K562 (cell line): Measurements from ENCODE around the gene SLC25A51. TPM values are rescaled to one million over a fixed set of nuclear protein-coding genes. Genes with fewer than 3 reads are reported as not detected.

ENCODE experiments used
- CCNT2 ChIP-seq: IDR thresholded peaks from 2 replicates; pipeline ENCODE4 v1.6.1; 2011; ENCODE audit warnings: borderline replicate concordance, low read depth, mild to moderate bottlenecking, moderate library complexity, mixed read lengths, low read length; ENCODE audit not compliant: insufficient read length; ENCODE audit errors: extremely low read depth
- HINFP ChIP-seq: fragments of 450-650 bp; conservative IDR thresholded peaks from 2 replicates; pipeline ENCODE4 v1.6.1; 2016; ENCODE audit warnings: missing genetic modification characterization, low read depth, mild to moderate bottlenecking, control low read depth, missing compliant biosample characterization
- HLTF ChIP-seq: fragments of 450-650 bp; IDR thresholded peaks from 2 replicates; pipeline ENCODE4 v1.6.1; 2016
- KDM4B ChIP-seq, 2 experiments: fragments of 450-650 bp in 1 of 2; sonication (generic) in 1 of 2; IDR thresholded peaks; 2 replicates each; pipeline ENCODE4 v1.6.1; 2016 to 2017; ENCODE audit warnings: borderline replicate concordance in 2 of 2, antibody characterized with exemption in 1 of 2, low read depth in 1 of 2, mild to moderate bottlenecking in 1 of 2
- KHSRP ChIP-seq: fragments of 450-650 bp; IDR thresholded peaks from 2 replicates; pipeline ENCODE4 v1.6.1; 2017
- MAFF ChIP-seq: IDR thresholded peaks from 2 replicates; pipeline ENCODE4 v1.6.1; 2012; ENCODE audit warnings: low read length, improper control_type of control experiment
- NR2C1 ChIP-seq, 2 experiments: fragments of 450-650 bp; IDR thresholded peaks; 2 replicates each; pipeline ENCODE4 v1.6.1; 2017; ENCODE audit warnings: mild to moderate bottlenecking in 2 of 2, antibody characterized with exemption in 1 of 2, inconsistent platforms in 1 of 2, missing compliant biosample characterization in 1 of 2, missing genetic modification characterization in 1 of 2
- POLR2A ChIP-seq: fragments of 450-650 bp; conservative IDR thresholded peaks from 2 replicates; pipeline ENCODE4 v1.6.1; 2016
- SRSF7 ChIP-seq: fragments of 200-400 bp; formaldehyde crosslinking; optimal IDR thresholded peaks from 2 replicates; pipeline ENCODE3; 2017; ENCODE audit warnings: mild to moderate bottlenecking, low read depth, low read length
- TCF3 ChIP-seq: sonication (generic); formaldehyde crosslinking; IDR thresholded peaks from 2 replicates; pipeline ENCODE4 v1.4.0; 2020; ENCODE audit warnings: mild to moderate bottlenecking, missing genetic modification reagents
- TRIM24 ChIP-seq, 2 experiments: fragments of 450-650 bp; IDR thresholded peaks; 2 replicates each; pipeline ENCODE4 v1.6.1; 2016
- XRCC4 ChIP-seq: IDR thresholded peaks from one replicate; pipeline ENCODE4 v1.6.1; 2011; ENCODE audit not compliant: insufficient read depth, insufficient read length; ENCODE audit errors: extremely low read depth
- ZFX ChIP-seq: sonication (generic); formaldehyde crosslinking; IDR thresholded peaks from 2 replicates; pipeline ENCODE4 v1.8.0; 2022; ENCODE audit warnings: mild to moderate bottlenecking, missing genetic modification reagents, moderate library complexity
- ZNF12 ChIP-seq: sonication (generic); formaldehyde crosslinking; IDR thresholded peaks from 2 replicates; pipeline ENCODE4 v1.4.0; 2020; ENCODE audit warnings: mild to moderate bottlenecking, missing genetic modification reagents
- ZNF124 ChIP-seq: sonication (generic); formaldehyde crosslinking; IDR thresholded peaks from 2 replicates; pipeline ENCODE4 v1.8.1; 2022; ENCODE audit warnings: missing genetic modification reagents
- polyA plus RNA-seq, 8 experiments: library from polyadenylated mRNA; depleted of rRNA in 4 of 8; stranded (reverse) in 5 of 8; unstranded in 3 of 8; fragments of >200 nt; fragmentation: Nextera tagmentation in 2 of 8; fragmentation: Illumina TruSeq in 1 of 8; extraction: Ambion mirVana in 2 of 8; extraction: Trizol in 1 of 8; gene quantifications; 2 replicates each; pipeline versions ENCODE4 v1.2.1 to v1.2.3, GENCODE V29; 2011 to 2014; ENCODE audit warnings: inconsistent platforms in 1 of 8, missing spikeins in 1 of 8
- total RNA-seq, 7 experiments: library from RNA; depleted of rRNA in 6 of 7; stranded (reverse); fragments of >200 nt in 6 of 7; fragmentation: Illumina TruSeq in 2 of 7; extraction: Trizol in 2 of 7; gene quantifications; 2 replicates each; pipeline versions ENCODE4 v1.2.1 to v1.2.3, GENCODE V29; 2011 to 2021; ENCODE audit warnings: low replicate concordance in 1 of 7
- TF ChIP-seq, protein P1 (sequence below): IDR thresholded peaks from 2 replicates; pipeline ENCODE4 v1.6.1; 2014; ENCODE audit warnings: antibody characterized with exemption
- TF ChIP-seq, protein P2 (sequence below): fragments of 450-650 bp; IDR thresholded peaks from 2 replicates; pipeline ENCODE4 v1.6.1; 2017; ENCODE audit warnings: mild to moderate bottlenecking, moderate library complexity
- TF ChIP-seq, protein P3 (sequence below): fragments of 250-450 bp; sonication (Bioruptor Pico); IDR thresholded peaks from 2 replicates; pipeline ENCODE4 v1.5.0; 2021; ENCODE audit warnings: mild to moderate bottlenecking, borderline replicate concordance
- TF ChIP-seq, protein P4 (sequence below): sonication (generic); formaldehyde crosslinking; IDR thresholded peaks from 2 replicates; pipeline ENCODE4 v1.8.1; 2022; ENCODE audit warnings: missing genetic modification reagents

Gene SLC25A51
- total and polyA plus RNA-seq, 9 of the 15 experiments (the other 6 are each of a cell fraction or from before 2014, with no cell fraction given) = 9.1 to 40.7 (median 24.5) TPM

DNA sequence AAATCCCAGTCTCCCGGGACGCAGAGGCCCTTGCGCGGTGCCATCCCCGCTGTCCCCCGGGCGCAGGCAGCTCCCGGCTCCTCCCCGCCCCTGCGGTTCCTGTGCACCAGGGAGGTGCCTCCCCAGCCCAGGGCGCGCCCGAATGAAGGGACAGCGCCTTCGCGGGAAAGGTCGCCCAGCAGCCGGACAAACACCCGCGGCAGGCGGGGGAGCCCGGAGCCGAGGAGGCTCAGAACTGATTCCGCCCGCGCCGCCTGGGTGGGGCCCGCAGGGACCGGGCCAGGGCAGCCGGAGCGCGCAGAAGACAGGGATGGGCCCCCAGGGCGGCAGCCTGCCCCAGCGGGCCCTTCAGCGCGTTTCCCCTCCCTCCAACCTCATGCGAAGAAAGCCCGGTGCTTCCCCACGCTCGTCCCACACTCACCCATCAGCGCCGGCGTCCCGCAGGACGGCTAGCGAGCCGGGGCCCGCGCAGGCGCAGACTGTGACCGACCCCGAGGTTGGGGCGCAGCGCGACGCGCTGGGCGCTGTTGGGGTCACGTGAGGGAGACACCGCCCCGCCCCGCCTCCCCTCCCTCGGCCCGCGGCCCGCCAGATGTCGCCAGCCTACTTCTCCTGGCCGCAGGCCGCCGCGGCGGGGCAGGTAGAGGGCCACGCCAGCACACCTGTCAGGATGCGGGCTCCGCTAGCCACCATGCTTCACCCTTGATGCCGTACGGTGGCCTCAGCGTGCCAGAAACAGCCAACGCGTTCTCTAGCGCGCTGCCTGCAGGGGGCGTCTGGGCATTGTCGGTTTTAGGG is at the start of gene SLC25A51 (continued):
- TF ChIP-seq KDM4B (IDR thresholded peaks at IDR 0.05; ENCODE audit: borderline replicate concordance in 2 of 2, low read depth in 1 of 2) (0 out of 4 replicates have a peak, but pooled peaks of 1 of the 2 experiments have one; percentile 85), SRSF7 (no peak), TRIM24 (IDR thresholded peaks at IDR 0.05) (peak in 1 of 2 experiments; percentile 77; a peak in 2 of 4 replicates), NR2C1 (IDR thresholded peaks at IDR 0.05) (peak; percentile 86), NR2C1 (tag; IDR thresholded peaks at IDR 0.05) (peak; percentile 86), XRCC4 (no peak), KHSRP (no peak), CCNT2 (peak; percentile 85), ZNF124 (CRISPR knock-in tag) (0 out of 2 replicates have a peak, but pooled peaks have one; percentile 81), ZNF12 (0 out of 2 replicates have a peak, but pooled peaks have one; percentile 22), HINFP (tag) (no peak), POLR2A (peak; percentile 83), MAFF (no peak), ZFX (peak; percentile 99), HLTF (0 out of 2 replicates have a peak, but pooled peaks have one; percentile 8), TCF3 (peak; percentile 51)
- TF ChIP-seq, protein P1, sequence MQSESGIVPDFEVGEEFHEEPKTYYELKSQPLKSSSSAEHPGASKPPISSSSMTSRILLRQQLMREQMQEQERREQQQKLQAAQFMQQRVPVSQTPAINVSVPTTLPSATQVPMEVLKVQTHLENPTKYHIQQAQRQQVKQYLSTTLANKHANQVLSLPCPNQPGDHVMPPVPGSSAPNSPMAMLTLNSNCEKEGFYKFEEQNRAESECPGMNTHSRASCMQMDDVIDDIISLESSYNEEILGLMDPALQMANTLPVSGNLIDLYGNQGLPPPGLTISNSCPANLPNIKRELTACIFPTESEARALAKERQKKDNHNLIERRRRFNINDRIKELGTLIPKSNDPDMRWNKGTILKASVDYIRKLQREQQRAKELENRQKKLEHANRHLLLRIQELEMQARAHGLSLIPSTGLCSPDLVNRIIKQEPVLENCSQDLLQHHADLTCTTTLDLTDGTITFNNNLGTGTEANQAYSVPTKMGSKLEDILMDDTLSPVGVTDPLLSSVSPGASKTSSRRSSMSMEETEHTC = peak; percentile 68
- TF ChIP-seq, protein P2, sequence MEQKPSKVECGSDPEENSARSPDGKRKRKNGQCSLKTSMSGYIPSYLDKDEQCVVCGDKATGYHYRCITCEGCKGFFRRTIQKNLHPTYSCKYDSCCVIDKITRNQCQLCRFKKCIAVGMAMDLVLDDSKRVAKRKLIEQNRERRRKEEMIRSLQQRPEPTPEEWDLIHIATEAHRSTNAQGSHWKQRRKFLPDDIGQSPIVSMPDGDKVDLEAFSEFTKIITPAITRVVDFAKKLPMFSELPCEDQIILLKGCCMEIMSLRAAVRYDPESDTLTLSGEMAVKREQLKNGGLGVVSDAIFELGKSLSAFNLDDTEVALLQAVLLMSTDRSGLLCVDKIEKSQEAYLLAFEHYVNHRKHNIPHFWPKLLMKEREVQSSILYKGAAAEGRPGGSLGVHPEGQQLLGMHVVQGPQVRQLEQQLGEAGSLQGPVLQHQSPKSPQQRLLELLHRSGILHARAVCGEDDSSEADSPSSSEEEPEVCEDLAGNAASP = no peak
- TF ChIP-seq, protein P3, sequence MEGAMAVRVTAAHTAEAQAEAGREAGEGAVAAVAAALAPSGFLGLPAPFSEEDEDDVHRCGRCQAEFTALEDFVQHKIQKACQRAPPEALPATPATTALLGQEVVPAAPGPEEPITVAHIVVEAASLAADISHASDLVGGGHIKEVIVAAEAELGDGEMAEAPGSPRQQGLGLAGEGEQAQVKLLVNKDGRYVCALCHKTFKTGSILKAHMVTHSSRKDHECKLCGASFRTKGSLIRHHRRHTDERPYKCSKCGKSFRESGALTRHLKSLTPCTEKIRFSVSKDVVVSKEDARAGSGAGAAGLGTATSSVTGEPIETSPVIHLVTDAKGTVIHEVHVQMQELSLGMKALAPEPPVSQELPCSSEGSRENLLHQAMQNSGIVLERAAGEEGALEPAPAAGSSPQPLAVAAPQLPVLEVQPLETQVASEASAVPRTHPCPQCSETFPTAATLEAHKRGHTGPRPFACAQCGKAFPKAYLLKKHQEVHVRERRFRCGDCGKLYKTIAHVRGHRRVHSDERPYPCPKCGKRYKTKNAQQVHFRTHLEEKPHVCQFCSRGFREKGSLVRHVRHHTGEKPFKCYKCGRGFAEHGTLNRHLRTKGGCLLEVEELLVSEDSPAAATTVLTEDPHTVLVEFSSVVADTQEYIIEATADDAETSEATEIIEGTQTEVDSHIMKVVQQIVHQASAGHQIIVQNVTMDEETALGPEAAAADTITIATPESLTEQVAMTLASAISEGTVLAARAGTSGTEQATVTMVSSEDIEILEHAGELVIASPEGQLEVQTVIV (CRISPR knock-in tag) = no peak
- TF ChIP-seq, protein P4, sequence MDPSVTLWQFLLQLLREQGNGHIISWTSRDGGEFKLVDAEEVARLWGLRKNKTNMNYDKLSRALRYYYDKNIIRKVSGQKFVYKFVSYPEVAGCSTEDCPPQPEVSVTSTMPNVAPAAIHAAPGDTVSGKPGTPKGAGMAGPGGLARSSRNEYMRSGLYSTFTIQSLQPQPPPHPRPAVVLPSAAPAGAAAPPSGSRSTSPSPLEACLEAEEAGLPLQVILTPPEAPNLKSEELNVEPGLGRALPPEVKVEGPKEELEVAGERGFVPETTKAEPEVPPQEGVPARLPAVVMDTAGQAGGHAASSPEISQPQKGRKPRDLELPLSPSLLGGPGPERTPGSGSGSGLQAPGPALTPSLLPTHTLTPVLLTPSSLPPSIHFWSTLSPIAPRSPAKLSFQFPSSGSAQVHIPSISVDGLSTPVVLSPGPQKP (CRISPR knock-in tag) = no peak
